GM12872 (cell line): ENCODE measurements around the gene PEAK1.

Experiments used
- TF ChIP-seq, protein P1 (sequence below): IDR thresholded peaks from 3 replicates; pipeline ENCODE4 v1.5.1; 2011; ENCODE audit warnings: low read depth, mild to moderate bottlenecking, low read length, moderate library complexity; ENCODE audit not compliant: insufficient read depth

Gene PEAK1

DNA sequence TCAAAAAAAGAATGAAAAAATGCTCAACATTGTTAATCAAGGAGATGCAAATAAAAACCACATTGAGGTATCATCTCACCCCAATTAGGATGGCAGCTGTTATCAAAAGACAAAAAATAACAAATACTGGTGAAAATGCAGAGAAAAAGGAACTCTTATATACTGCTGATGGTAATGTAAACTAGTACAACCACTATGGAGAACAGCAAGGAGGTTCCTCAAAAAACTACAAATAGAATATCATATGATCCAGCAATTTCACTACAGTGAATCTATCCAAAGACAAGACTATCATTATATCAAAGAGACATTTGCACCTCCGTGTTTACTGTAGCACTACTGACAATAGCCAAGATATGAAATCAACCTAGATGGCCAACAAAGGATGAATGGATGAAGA lies 58.4 kb downstream of the PEAK1 start:
- TF ChIP-seq, protein P1, sequence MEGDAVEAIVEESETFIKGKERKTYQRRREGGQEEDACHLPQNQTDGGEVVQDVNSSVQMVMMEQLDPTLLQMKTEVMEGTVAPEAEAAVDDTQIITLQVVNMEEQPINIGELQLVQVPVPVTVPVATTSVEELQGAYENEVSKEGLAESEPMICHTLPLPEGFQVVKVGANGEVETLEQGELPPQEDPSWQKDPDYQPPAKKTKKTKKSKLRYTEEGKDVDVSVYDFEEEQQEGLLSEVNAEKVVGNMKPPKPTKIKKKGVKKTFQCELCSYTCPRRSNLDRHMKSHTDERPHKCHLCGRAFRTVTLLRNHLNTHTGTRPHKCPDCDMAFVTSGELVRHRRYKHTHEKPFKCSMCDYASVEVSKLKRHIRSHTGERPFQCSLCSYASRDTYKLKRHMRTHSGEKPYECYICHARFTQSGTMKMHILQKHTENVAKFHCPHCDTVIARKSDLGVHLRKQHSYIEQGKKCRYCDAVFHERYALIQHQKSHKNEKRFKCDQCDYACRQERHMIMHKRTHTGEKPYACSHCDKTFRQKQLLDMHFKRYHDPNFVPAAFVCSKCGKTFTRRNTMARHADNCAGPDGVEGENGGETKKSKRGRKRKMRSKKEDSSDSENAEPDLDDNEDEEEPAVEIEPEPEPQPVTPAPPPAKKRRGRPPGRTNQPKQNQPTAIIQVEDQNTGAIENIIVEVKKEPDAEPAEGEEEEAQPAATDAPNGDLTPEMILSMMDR = no peak

DNA sequence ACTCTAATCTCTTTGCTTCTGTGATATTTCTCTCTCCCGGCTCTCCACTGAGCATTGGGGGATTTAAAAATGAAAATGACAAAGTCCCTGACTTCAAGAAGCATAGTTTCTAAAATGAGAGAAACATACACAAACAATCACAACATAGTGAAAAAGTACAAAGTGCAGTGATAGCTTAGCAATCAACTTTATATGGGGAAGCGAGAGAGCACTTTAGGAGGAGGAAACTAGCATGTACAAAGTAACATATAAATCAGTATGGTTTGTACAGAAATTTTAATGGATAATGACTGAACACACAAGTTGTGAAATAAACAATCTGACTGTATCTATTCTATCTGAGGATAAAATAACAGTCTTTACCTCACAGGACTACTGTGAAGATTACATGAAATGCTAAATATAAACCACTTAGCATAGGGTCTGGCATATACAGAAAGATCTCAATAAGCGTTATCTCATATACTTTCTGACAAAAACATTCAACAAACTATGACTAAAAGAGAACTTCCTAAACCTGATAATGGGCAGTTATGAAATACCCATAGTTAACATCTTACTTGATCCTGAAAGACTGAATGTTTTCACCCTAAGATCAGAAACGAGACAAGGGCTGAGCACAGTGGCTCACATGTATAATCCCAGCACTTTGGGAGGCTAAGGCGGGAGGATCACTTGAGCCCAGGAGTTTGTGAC lies 61.2 kb downstream of the PEAK1 start:
- TF ChIP-seq, protein P1 = no peak

DNA sequence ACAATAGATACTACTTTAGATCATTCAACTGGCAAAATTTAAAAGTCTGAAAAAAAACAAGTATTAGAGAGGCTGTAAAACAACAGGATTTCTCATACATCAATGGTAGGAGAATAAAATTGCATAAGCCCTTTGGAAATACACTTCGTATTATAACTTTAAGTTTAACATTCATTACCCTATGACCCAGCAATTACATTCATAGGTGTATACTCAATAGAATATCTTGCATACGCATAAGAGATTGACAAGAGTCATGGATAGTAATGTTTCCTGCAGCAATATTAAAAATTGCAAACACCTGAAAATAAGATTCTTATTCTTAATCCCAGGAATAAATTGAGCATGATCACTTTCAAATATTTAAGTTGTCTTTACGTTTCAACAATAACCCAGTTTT lies 63.6 kb downstream of the PEAK1 start:
- TF ChIP-seq, protein P1 = no peak

DNA sequence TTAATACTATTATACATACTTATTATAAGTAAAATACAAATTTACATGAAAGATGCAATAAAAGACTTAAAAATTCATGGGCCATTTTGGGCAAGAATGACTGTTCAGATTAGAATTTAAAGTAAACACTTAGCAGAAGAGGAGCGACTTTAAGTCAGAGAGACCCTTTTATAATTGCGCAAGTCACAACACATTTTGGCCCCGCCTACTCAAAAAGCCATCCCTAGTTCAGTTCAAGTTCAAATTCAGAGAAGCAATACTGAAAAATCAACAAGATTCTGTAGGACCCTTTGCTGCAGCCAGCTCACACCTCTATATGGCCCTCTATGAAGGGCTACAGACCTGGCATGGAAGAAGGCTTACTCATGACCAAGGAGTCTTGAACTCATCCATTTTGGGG lies 64.6 kb downstream of the PEAK1 start:
- TF ChIP-seq, protein P1 = no peak

DNA sequence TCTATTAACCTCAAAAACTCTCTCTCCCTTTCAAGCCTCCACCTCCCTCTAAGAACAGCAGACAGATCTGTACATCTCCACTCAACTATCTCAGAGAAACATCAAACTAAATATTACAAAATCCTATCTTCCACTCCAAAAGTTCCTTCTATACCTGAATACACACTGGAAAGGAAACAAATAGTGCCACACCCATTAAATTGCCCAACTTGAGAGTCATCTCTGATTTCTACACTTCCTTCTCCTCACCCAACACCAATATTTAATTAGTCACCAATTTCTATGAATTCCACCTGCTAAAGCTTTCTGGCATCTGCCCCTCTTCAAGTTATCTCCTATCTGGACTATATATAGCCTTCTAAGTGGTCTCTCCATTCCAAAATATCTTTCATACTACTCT lies 65.8 kb downstream of the PEAK1 start:
- TF ChIP-seq, protein P1 = no peak

GRCh38 chr15:77352887-77353286 lies 67.0 kb downstream of the PEAK1 start:
- TF ChIP-seq, protein P1 = no peak

GRCh38 chr15:77350792-77351191 lies 69.1 kb downstream of the PEAK1 start:
- TF ChIP-seq, protein P1 = no peak

- TF ChIP-seq, protein P1 = no peak
These were observed 70.2 kb downstream of the PEAK1 start for GRCh38 chr15:77349666-77350065.
